HG02610 (cell line): ENCODE measurements around the gene NCKAP5L.

Source experiments
- ATAC-seq: cut with Tn5 transposase; IDR thresholded peaks from one replicate; pipeline ENCODE4 v1.9.1; 2021; ENCODE audit warnings: mild to moderate bottlenecking, moderate library complexity; ENCODE audit not compliant: unreplicated experiment

Gene NCKAP5L

GRCh38 chr12:49824895-49825294 lies 3.3 kb downstream of the NCKAP5L start:
- no peak for ATAC-seq

GRCh38 chr12:49824416-49824815 lies 3.8 kb downstream of the NCKAP5L start:
- ATAC-seq: no peak

- no peak for ATAC-seq
Observed at GRCh38 chr12:49823951-49824350, 4.3 kb downstream of the NCKAP5L start.

- no peak for ATAC-seq
Observed at GRCh38 chr12:49823350-49823749, 4.9 kb downstream of the NCKAP5L start.

DNA sequence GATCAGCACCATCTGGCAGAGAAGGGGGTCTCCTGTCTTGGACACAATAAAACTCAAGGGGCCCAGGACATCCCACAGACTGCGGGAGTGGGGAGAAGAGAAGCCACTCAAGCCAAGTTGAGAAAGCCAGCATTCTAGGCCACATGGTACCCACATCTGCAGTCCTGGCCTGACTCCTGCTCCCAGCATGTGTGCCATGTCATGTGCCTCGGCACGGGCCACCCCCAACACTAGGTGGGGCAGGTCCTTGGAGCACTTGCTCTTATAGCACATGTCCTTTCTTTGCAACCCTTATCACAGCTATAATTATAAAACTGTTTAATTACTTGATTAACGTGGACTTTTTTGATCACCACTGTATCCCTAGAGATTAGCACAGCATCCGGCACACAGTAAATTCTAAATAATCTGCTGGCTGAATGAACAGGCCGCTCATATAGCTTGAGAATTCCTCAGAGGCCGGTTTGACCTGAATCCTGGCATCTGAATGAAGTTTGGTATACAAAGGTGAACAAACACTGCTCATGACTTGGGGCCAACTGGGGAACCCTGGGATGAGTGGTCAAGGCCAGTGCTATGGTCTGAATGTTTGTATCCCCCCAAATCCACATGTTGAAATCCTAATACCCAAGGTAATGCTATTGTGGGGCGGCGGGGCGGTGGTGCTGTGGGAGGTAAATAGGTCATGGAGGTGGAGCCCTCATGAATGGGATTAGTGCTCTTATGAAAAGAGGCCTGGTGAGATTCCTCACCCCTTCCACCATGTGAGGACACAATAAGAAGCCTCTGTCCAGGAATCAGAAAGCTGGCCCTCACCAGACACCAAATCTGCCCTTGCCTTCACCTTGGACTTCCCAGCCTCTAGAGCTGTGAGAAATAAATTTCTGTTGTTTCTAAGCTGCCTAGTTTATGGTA lies 6.6 kb downstream of the NCKAP5L start:
- ATAC-seq: no peak

GRCh38 chr12:49819786-49820185 lies 8.4 kb downstream of the NCKAP5L start:
- ATAC-seq: no peak

DNA sequence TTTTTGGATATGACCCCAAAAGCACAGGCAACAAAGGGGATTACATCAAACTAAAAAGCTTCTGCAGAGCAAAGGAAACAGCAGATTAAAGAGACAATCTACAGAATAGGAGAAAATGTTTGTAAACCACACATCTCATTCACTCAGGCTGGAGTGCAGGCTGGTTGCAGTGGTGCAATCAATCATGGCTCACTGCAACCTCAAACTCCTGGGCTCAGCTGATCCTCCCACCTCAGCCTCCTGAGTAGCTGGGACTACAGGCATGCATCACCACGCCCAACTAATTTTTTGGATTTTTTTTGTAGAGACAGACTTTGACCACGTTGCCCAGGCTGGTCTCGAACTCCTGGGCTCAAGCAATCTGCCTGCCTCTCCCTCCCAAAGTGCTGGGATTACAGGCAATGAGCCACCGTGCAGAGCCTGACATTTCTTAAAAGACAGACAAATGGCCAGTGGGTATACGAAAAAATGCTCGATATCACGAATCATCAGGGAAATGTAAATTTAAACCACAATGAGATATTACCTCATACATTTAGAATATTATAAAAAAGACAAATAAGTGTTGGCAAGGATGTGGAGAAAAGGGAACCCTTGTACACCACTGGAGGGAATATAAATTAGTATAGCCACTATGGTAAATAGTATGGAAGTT lies 9.8 kb downstream of the NCKAP5L start:
- ATAC-seq: no peak

- ATAC-seq: no peak
Observed at GRCh38 chr12:49813131-49813530, 15.1 kb downstream of the NCKAP5L start.

GRCh38 chr12:49811961-49812401 lies 16.2 kb downstream of the NCKAP5L start:
- no peak for ATAC-seq

DNA sequence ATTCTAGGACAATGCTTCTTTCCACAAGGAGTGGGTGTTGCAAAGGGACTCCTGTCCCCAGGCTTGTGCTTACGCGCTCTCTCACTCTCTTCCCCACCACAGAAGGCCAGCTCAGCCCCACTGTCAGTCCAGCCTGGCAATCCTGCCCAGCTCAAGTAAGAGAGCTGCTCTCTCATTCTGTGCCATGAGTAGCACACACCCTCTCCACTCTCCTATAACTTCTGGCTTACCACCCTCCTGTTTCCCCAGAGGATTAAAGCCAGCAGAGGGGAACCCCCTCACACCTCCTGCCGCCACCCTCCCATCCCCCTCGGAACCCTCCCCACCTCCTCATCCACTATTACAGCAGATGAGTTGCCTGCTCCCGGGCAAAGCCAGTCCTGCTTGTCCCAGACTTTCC lies 17.1 kb downstream of the NCKAP5L start:
- ATAC-seq: no peak

GRCh38 chr12:49809906-49810389 lies 18.3 kb downstream of the NCKAP5L start:
- no peak for ATAC-seq

GRCh38 chr12:49809381-49809905 lies 18.8 kb downstream of the NCKAP5L start:
- ATAC-seq: no peak

- no peak for ATAC-seq
Observed at GRCh38 chr12:49808686-49809380, 19.4 kb downstream of the NCKAP5L start.

- ATAC-seq: no peak
Observed at GRCh38 chr12:49807991-49808580, 20.1 kb downstream of the NCKAP5L start.

DNA sequence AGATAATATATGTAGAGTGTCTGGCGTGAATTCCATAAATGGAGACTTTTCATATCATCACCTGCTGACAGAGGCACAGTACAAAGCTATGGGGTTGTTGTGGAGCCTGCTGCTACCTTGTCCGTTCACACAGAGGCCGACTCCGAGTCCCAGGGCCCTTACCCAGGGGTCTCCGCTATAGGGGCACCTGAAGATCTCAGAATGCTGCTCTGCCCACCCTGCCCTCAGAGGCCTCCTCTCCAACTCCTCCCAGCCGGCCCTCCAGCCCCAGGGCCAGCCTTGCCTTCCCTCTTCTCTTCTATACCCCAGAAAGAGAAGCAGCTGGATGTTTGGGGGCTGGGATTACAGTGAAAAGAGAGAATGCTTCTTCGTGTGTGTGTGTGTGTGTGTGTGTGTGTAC lies 21.3 kb downstream of the NCKAP5L start:
- ATAC-seq: no peak

- ATAC-seq: no peak
Observed at GRCh38 chr12:49806321-49806813, 21.8 kb downstream of the NCKAP5L start.

DNA sequence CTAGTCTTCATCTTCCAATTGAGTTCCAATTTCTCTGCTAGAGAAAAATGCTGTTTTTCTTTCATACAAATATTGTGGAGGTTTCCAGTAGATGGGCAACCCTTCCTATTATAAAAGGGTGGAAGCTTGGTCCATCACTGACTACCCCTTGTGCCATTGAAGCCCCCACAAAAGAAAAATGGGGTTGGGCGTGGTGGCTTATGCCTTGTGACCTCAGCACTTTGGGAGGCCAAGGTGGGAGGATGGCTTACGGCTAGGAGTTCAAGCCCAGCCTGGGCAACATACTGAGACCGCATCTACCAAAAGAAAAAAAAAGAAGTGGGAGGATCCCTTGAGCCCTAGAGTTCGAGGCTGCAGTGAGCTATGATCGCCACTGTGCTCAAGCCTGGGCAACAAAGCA lies 22.8 kb downstream of the NCKAP5L start:
- ATAC-seq: no peak

DNA sequence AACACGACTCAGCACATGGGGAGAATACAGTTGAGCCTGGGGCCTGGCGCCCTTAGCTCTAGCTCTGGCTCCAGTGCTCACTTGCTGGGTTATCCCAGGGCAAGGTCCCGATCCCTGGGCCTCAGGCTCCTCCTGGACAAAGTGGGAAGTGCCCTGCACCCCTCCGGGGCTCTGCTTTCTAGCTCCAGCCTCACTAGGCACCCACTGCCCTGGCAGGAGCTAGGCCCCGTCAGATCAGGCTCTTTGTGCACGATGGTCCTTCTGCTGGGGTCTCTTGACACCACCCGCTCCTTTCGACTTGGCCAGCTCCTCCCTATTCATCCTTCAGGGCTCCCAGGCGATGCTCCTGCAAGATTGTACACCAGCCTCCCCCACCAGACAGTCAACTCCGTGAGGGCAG lies 23.4 kb downstream of the NCKAP5L start:
- no peak for ATAC-seq

GRCh38 chr12:49803693-49804450 lies 24.3 kb downstream of the NCKAP5L start:
- no peak for ATAC-seq
